COLO668 (cell line): ENCODE results near the gene SWT1.
"Not testable (repeated sequence)": the region's sequence is repeated elsewhere in the genome, so short reads cannot be mapped to it uniquely, and the experiment has no call there.

ENCODE experiments used
- DNase-seq: peaks from one replicate; lab custom pipeline; 2025; ENCODE audit not compliant: unreplicated experiment; lab: John Stamatoyannopoulos, UW

Gene SWT1

DNA sequence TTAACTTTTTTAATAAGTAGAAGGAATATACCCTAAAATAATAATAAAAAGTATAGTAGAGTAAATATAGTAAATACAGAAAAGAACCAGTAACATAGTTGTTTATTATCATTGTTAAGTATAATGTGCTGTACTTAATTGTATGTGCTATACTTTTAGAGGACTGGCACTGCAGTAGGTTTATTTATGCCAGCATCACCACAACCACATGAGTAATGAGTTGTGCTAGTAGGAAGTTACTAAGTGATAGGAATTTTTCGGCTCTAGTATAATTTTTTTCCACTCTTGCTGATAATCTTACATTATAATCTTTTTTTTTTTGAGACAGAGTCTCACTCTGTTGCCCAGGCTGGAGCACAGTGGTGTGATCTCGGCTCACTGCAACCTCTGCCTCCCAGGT, 88.5 kb downstream of the SWT1 start:
- DNase-seq = no peak

GRCh38 chr1:185249563-185249962, 92.6 kb downstream of the SWT1 start:
- DNase-seq = no peak

- DNase-seq = no peak
Measured at GRCh38 chr1:185250063-185250462, 93.1 kb downstream of the SWT1 start.

DNA sequence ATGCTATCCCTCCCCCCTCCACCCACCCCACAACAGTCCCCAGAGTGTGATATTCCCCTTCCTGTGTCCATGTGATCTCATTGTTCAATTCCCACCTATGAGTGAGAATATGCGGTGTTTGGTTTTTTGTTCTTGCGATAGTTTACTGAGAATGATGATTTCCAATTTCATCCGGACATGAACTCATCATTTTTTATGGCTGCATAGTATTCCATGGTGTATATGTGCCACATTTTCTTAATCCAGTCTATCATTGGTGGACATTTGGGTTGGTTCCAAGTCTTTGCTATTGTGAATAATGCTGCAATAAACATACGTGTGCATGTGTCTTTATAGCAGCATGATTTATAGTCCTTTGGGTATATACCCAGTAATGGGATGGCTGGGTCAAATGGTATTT, 95.0 kb downstream of the SWT1 start:
- not testable (repeated sequence) for DNase-seq

- DNase-seq = not testable (repeated sequence)
Measured at GRCh38 chr1:185252404-185252803, 95.4 kb downstream of the SWT1 start.

DNA sequence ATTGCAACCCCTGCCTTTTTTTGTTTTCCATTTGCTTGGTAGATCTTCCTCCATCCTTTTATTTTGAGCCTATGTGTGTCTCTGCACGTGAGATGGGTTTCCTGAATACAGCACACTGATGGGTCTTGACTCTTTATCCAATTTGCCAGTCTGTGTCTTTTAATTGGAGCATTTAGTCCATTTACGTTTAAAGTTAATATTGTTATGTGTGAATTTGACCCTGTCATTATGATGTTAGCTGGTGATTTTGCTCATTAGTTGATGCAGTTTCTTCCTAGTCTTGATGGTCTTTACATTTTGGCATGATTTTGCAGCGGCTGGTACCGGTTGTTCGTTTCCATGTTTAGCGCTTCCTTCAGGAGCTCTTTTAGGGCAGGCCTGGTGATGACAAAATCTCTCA, 98.6 kb downstream of the SWT1 start:
- DNase-seq = not testable (repeated sequence)

- DNase-seq = not testable (repeated sequence)
Measured at GRCh38 chr1:185257116-185257949, 100.4 kb downstream of the SWT1 start.

GRCh38 chr1:185257950-185258208, 100.9 kb downstream of the SWT1 start:
- DNase-seq = no peak

DNA sequence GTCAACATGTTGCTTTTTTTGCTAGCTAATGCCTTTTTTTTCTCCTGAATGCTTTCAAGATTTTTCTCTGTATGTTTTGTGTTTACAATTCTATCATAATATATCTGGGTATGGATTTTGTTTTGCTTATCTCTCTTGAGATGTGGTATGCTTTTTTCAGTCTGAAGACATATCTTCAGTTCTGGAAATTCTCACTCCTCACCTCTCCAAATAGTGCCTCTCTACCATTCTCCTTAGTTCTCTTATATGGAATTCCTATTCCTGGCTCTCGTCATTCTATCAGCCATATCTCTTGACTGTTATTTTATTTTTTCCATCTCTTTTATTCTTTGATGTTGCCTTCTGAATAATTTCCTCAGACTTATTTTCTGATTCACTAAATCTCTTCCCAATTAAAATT, 101.7 kb downstream of the SWT1 start:
- DNase-seq = no peak

- no peak for DNase-seq
Measured at GRCh38 chr1:185260611-185261010, 103.6 kb downstream of the SWT1 start.

DNA sequence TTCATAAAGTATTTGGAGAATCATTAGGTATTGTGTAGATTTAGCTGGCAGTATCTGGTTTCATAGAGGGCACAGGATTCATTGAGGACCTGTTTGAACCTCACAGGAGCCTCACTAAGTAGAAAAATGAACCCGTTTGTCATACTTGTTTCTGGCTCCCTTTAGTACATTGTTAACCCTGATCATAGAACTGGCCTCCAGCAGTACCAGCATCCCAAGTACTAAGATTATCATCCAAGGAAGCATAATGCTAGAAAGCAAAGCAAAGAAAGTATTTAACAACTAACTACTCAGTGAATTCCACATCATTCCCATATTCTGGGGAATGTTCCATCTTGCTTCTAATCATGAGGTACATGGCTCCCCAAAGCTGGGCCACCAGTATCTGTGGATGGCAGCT, 105.2 kb downstream of the SWT1 start:
- DNase-seq = no peak

DNA sequence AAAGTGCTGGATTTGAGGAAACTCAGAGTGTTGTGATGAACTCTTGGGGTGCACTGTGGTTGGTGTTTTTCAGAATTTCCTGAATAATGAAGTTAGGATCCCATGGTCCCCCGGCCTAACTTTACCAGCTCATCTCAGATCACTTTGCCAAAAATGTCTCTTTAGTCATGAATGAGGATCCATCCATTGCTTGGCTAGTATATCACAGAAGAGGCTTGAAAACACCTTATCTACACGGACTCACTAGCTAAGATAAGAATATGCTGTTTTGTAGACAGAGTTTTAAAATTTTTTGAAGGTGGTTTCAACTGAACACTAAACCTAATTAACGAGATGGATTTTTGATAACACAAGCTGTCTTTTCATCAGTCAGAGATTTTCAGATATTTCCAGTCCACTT, 106.3 kb downstream of the SWT1 start:
- no peak for DNase-seq

DNA sequence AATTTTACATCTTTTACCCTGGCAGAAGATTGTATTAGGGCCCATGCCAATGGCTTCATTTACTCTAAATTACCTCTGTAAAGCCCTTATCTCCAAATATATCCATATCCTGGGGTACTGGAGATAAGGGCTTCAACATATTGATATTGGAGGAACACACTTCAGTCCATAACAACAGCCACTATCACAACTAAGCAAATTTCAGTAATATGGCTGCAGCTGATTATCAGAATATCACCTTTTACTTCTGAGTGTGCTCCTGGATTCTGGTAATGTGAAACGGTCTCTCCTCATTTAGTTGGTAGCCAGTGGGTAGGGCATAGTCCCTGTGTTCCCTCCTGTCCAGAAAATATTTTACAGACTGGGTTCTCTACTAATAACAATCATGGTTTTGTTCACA, 106.8 kb downstream of the SWT1 start:
- DNase-seq = no peak

DNA sequence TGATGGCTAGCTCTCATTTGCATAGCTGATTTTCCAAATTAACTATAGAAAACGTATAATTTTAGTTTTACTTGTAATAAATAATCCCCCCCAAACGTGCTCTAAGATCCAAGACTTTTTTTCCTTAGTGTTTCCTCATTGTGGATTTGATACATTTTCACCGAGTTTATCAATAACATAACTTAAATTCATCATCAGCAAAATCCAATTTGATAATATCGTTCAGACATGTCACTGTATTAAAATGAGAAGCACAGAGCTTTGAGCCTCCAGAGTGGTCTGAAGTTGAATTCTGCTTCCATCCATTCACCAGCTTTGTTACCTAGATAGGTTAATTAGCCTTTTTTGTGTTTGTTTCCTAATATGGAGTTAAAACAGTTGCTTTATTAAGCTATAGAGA, 108.3 kb downstream of the SWT1 start:
- DNase-seq = no peak

GRCh38 chr1:185267301-185267700, 110.3 kb downstream of the SWT1 start:
- no peak for DNase-seq

- DNase-seq = no peak
Measured at GRCh38 chr1:185267701-185268100, 110.7 kb downstream of the SWT1 start.

GRCh38 chr1:185268352-185268751, 111.4 kb downstream of the SWT1 start:
- DNase-seq = no peak

GRCh38 chr1:185271921-185272320, 115.0 kb downstream of the SWT1 start:
- no peak for DNase-seq

GRCh38 chr1:185279571-185279970, 122.6 kb downstream of the SWT1 start:
- no peak for DNase-seq

DNA sequence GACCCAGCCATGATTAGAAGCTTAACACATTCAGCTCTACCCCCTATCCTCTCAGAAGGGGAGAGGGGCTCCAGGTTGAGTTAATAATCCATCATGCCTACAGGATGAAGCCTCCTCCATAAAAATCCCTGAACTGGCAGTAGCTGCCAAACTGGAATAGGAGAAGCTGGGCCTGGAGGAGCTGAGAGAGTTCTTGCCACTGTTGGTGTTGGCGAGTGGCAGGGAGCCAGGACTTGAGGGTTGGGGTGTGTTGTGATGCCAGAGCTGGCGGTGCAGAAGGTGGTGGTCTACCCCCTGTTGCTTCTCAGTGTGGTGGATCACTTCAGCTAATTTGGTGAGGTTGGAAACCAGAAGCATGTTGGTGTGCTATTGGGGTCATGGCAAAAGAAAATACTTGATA, 123.6 kb downstream of the SWT1 start:
- no peak for DNase-seq

- DNase-seq = no peak
Measured at GRCh38 chr1:185281245-185281644, 124.3 kb downstream of the SWT1 start.

DNA sequence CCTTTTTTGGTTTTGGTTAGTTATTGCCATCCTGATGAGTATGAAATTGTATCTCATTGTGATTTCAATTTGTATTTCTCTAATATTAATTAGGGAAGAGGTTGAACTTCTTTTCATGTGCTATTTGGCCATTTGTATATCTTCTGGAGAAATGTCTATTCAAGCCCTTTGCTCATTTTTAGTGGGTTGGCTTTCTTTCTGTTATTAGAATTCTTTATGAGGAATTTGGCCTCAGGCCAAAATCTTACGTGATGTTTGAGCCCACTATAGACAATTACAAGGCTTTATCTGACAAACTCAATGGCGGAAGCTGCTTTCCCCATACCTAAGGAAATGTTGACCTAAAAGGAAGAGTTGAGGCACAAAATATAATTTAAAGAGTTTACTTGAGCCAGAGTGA, 127.1 kb downstream of the SWT1 start:
- no peak for DNase-seq

GRCh38 chr1:185284533-185285276, 127.7 kb downstream of the SWT1 start:
- no peak for DNase-seq
